Esophagus squamous epithelium (tissue), 4 donors: Measurements from ENCODE around the gene SORCS1.

Source experiments
- POLR2A ChIP-seq, 4 donors: fragments of 450-650 bp; IDR thresholded peaks; one replicate each; pipeline ENCODE4 v1.6.1; 2017; ENCODE audit warnings: antibody characterized with exemption in 4 of 4, mild to moderate bottlenecking in 4 of 4, moderate library complexity in 3 of 4
- TF ChIP-seq, protein P1 (sequence below), 6 experiments: fragments of 450-650 bp in 4 of 6; fragments of 200-600 bp in 2 of 6; sonication (generic) in 2 of 6; IDR thresholded peaks; one replicate each; pipeline ENCODE4 v1.5.1; 2016 to 2019; ENCODE audit warnings: antibody characterized with exemption in 6 of 6, mild to moderate bottlenecking in 4 of 6, moderate library complexity in 4 of 6

- TF ChIP-seq, protein P1, sequence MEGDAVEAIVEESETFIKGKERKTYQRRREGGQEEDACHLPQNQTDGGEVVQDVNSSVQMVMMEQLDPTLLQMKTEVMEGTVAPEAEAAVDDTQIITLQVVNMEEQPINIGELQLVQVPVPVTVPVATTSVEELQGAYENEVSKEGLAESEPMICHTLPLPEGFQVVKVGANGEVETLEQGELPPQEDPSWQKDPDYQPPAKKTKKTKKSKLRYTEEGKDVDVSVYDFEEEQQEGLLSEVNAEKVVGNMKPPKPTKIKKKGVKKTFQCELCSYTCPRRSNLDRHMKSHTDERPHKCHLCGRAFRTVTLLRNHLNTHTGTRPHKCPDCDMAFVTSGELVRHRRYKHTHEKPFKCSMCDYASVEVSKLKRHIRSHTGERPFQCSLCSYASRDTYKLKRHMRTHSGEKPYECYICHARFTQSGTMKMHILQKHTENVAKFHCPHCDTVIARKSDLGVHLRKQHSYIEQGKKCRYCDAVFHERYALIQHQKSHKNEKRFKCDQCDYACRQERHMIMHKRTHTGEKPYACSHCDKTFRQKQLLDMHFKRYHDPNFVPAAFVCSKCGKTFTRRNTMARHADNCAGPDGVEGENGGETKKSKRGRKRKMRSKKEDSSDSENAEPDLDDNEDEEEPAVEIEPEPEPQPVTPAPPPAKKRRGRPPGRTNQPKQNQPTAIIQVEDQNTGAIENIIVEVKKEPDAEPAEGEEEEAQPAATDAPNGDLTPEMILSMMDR (IDR thresholded peaks at IDR 0.05), result no peak
- no peak for TF ChIP-seq POLR2A (IDR thresholded peaks at IDR 0.05)
These were observed 106.2 kb downstream of the SORCS1 start for GRCh38 chr10:107058331-107058730.
